NCI-H2196 treated with DMSO at 0.1 percent for 48 hours (cell line): Measurements from ENCODE around the gene OR2T10.
"Not testable (repeated sequence)": the region's sequence is repeated elsewhere in the genome, so short reads cannot be mapped to it uniquely, and the experiment has no call there.

Experiments used
- DNase-seq: peaks from one replicate; lab custom pipeline; 2025; ENCODE audit not compliant: unreplicated experiment; lab: John Stamatoyannopoulos, UW

The OR2T10 gene

GRCh38 chr1:248596615-248597014, 885 bp downstream of the OR2T10 start:
- no peak for DNase-seq

DNA sequence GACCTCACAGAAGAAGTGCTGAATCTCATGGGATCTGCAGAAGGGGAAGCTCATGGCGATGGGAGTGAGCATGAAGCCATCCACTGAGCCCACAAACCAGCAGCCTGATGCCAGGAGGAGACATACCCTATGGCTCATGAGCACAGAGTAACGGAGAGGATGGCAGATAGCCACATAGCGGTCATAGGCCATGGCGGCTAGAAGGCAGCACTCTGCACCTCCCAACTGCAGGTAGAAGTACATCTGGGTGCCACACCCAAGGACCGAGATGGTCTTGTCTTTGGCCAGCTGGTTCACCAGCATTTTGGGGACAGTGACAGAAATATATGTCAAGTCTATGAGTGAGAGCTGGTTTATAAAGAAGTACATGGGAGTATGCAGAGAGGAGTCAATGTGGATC, 4.3 kb downstream of the OR2T10 start:
- no peak for DNase-seq

DNA sequence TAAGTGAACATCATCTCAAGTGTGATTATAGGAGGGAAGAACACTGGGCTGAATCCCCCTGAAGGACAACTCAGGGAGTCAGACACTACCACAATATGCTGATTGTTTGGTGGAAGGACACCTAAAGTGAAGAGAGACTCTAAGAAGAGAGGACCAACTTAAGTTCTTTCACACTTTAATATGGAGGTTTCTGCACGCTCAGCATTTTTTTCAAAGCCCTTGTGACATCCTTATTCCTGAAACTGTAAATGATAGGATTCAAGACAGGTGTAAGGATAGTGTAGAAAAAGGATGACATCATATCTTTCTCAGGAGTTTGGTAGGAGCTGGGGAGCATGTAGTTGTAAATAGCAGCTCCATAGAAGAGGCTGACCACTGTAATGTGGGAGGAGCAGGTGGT, 4.8 kb downstream of the OR2T10 start:
- DNase-seq, result no peak

GRCh38 chr1:248590055-248590454, 7.4 kb downstream of the OR2T10 start:
- DNase-seq, result no peak

DNA sequence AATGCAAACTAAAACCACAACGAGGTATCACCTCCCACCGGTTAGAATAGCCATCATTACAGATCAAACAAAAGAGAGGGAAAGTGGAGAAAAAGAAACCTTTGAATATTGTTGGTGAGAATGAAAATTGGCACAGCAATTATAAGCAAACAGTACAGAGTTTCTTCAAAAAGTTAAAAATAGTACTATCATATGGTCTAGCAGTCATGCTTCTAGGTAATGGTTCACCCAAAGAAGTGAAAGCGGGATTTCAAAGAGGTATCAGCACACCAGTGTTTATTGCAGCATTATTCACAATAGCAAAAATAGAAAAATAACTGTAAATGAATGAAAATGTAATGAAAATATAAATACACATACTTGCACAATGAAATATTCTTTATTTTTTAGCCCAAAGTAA, 8.2 kb downstream of the OR2T10 start:
- no peak for DNase-seq

GRCh38 chr1:248585266-248585665, 12.2 kb downstream of the OR2T10 start:
- no peak for DNase-seq

- no peak for DNase-seq
Observed at GRCh38 chr1:248576260-248576980, 21.1 kb downstream of the OR2T10 start.

DNA sequence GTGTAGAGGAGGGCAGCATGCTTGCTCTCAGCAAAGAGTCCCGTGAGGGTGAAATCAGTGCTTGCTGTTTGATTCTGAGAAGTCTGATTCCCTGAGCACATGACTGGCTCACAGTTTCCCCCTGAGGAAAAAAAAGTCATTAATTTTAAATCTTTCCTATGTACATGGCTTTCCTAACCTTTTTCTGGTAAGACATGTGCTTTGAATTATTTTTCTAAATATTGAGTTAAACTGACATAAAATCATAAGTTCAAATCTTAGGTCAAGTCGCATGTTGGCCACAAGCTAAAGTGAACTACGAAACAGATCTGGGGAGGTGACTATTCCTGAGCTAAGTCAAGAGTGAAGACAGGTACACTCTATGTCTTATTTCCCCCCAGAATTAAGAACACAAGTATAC, 22.8 kb downstream of the OR2T10 start, which contains the start of gene OR2T34:
TSS of gene OR2T34 (minus strand) at position 101 of the 400 bp plus-strand sequence. CDS start at position 101, 0 bp downstream.
- DNase-seq, result not testable (repeated sequence)

GRCh38 chr1:248573856-248574255, 23.6 kb downstream of the OR2T10 start:
- not testable (repeated sequence) for DNase-seq

GRCh38 chr1:248572049-248572448, 25.5 kb downstream of the OR2T10 start:
- not testable (repeated sequence) for DNase-seq

DNA sequence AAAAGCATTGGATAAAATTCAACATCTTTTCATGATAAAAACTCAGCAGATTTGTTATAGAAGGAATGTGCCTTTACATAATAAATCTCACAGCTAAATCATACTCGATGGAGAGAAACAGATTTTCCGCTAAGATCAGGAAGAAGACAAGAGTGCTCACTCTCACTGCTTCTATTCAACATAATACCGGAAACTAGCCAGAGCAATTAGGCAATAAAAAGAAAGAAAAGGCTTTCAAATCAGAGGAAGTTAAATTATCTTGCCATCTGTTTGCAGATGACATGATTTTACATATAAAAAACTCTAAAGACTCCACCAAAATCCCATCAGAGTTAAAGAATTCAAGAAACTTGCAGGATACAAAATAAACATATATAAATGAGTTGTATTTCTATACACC, 26.7 kb downstream of the OR2T10 start:
- not testable (repeated sequence) for DNase-seq

DNA sequence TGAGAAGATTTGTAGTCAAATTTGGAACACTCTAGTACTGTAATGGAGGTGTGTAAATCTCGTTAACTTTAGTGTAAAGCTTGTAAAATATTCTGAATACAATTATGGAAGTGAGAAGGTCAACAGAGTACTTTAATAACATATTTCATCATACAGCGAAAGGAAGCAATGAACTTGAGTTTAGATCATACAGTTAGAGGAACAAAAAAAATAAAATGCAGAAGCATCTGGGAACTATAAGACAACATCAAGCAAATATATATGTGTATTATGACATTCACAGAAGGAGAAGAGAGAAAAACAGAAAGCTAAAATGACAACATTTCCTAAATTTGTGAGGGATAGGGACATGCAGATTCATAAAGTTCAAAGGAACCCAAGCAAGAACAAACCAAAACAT, 28.5 kb downstream of the OR2T10 start:
- not testable (repeated sequence) for DNase-seq

GRCh38 chr1:248565530-248566373, 31.7 kb downstream of the OR2T10 start:
- DNase-seq, result not testable (repeated sequence)

DNA sequence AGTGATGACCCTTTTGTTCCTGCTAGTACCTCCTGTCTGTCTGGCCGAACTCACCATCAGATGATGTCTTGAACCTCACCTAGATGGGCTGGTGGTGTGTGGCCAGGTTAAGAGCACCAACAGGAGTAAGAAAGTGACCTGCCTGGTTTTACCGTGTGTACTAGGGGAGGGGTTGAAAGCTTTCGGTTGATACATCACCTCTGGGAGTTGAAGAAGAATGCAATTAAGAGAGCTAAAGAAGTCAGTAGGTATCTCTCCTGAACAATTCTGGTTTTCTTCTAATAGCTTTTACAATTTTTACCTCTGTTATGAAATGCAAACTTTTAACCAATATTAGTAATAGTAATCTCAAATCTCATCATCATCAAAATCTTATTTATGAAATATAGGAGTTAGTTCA, 34.8 kb downstream of the OR2T10 start, which contains the start of gene OR2T29:
TSS of gene OR2T29 (minus strand) at position 101 of the 400 bp plus-strand sequence. CDS start 3,281 bp downstream, outside the sequence.
- DNase-seq, result not testable (repeated sequence)

- DNase-seq, result not testable (repeated sequence)
Observed at GRCh38 chr1:248551027-248551426, 46.5 kb downstream of the OR2T10 start.

DNA sequence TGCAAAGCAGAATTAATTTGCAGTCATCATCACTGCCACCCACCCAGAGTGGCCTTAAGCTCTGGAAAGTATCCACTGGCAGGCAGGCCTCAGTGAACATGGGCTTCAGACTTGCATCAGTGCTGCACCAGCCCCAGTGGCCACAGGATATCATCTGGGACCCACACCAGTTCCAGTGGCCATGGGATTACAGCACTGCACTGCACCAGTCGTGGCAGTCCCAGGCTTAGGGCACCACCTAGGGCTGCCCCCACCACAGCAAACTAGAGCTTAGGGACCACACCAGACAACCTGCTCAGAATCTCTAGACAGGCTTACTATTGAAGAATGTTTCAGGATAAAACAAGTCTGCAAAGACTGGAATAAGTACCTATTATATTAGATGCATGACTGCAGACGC, 50.1 kb downstream of the OR2T10 start:
- DNase-seq, result not testable (repeated sequence)
